Activated T-cell treated with anti-CD3 and anti-CD28 coated beads for 24 hours (primary cell): Measurements from ENCODE around the gene LRRIQ1.
"Not testable (repeated sequence)": the region's sequence is repeated elsewhere in the genome, so short reads cannot be mapped to it uniquely, and the experiment has no call there.

ENCODE experiments used
- DNase-seq: peaks from one replicate; pipeline ENCODE4 v3.0.0-alpha.2; 2020; ENCODE audit warnings: low read depth

Gene LRRIQ1, protein sequence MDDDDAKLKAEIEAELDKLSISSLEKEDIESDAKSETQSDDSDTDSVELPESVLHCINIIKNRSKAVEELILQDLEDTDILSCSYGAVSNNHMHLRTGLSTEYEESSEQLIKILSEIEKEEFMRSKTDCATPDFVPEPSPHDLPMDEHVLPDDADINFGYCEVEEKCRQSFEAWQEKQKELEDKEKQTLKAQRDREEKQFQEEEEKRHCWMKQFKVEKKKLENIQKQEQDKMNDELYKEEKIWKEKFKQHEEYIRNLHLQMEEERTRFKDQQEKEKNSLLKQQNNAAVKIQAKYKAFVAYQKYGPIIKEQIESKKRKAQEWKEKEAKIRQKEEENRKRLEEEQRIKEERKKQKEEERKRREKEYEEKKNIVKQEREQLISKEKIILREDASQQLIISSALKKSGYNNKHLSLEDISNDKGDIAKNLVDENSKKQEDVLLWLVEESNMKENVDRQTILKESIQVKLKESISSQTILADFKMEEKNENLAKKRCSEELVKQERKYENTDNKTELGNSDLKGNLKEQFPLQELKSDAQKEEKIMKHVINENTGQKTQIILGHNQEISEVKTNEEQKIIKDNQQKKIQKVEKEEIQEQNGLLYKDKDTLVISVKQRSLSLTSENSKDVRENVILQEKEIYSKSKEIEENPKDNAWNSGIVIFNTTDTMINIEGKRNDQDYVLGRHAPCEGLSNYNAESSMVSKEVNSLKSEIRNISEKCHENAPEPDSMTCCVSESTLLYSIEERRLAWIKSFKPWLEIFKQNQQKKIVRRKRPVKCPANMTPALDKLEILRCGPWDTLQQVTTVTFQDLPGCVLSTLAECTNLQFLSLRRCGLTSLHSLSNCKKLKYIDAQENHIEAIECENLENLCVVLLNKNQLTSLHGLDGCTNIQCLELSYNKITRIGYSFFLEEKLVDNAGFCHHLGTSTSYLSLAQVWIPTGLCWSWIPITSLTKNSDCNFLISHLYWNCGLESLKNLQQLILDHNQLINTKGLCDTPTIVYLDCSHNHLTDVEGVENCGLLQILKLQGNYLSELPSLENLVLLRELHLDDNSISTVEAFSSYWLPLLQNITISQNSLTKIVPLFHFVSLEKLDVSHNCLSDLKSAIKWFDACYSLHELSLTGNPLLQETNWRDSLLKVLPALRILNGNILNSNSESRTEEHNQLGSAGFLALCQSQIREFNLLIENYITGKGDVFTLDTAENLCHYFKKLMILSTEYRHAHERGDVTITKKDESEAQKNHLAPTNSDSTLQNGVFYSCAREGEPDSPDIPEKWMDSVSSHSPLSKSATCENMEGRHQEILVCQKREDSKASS (N-terminal part only)

DNA sequence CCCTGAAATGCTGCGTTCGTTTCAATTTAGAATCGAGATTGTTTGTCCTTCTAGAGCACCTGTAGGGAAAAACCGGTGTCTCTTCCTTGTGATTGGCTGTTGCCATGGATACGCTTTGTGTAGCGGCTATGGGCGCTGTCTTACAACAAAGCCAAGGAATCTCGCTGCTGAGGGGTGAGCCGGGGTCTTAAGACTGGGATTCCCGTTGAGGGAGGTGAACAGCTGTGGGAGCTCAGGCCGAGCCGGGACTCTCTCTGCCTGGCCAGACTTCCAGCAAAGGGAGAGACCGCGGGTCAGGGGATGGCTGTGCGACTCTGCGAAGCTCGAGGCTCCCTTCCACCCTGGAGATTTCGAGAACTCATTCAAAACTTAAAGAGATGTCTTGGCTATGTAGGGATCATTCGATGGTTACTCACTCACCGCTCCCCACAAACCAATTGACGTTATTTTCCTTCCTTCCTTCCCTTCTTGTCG lies at the start of gene LRRIQ1, which contains the start of gene TSPAN19:
Gene LRRIQ1 (plus strand): TSS at position 118 of the 474 bp plus-strand sequence. CDS start 1,826 bp downstream, outside the sequence.
Gene TSPAN19 (minus strand): TSS at position 44 of the 474 bp plus-strand sequence. CDS start 6,331 bp downstream, outside the sequence.
- DNase-seq: peak; percentile 4

DNA sequence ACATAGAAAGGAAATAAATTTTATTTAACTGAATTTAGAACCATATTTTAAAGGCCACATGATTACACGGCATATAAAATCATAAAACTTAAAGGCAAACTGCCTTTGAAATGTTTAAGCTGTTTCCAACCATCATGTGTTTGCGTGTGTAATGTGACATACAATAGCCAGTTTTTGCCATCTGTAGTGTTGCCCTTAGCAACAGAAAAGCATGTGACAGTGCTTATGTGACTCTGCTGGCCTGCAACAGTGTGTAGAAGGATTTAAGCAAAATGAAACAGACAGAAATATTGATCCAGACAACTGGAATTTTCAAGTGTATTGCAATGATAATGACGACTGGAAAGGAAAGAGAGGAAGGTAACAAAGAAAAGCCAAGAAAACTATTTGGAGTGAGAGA lies 49.6 kb upstream of the LRRIQ1 start:
- no peak for DNase-seq

DNA sequence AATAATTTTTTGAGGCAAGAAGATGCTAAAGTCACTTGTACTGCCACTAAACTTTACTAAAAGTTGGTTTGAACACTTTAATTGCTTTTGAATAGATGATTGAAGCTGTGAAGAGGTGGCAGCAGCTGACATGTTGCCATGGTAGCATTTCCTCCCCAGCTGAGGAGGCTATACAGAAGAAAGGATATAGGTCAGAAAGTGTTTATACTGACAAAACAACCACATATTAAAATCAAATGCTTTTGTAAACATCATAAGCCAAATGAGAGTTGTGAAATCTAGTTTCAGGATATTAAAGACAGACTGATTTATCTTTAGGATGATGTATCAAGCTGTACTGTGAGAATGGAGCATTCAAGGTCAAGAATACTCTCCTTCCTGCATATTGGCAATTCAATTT lies 41.7 kb upstream of the LRRIQ1 start:
- DNase-seq: no peak

DNA sequence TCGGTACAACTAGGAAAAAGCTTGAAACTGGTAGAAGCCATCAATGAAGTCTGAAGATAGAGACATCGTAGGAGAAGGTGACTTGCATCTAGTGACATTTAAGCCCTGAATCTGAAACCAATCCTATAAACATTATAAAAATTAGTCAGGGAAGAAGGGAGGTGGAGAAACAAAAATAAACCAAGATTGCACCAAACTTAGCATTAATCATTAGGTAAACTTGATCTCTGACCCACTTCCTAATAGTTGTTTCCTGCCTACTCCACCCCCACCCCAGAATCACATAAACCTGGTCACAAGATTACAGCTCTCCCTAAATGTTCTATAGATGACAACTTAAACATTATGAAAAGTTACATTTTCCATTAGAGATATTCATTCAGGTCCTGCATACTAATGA lies 40.5 kb upstream of the LRRIQ1 start:
- no peak for DNase-seq

DNA sequence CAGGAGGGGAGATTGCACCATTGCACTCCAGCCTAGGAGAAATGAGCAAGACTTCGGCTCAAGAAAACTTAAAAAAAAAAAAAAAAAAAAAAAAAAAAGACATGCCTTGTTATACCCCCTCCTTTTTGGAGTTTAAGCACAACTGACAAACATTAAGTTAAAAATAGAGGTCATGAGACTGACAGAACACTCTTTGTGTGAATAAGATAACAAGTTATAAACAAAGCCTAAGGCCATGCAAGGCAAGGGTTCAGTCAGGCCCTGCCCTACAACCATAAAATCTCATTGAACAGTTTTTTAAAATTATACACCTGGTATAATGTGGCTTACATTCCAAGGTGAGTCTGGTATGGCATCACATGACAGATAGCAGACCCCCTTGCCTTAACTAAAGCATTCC lies 39.4 kb upstream of the LRRIQ1 start:
- DNase-seq: no peak

DNA sequence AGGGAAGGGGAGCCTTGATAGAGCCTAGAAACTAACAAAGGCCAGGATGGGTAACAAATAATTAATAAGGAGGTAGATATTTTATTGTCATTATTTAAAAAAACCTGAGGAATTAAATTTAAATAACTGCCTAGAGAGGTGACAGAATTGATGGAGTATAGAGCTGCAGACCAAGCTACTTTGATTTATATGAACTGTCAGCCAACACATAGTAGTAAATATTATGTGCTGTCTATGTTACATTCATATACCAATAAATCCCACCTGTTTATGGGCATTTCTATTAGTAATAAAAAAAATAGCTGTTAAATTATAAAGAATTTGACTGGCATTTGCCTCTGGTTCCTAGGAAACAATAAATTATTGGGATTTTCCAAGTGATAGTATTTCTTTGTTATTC lies 37.8 kb upstream of the LRRIQ1 start:
- no peak for DNase-seq

DNA sequence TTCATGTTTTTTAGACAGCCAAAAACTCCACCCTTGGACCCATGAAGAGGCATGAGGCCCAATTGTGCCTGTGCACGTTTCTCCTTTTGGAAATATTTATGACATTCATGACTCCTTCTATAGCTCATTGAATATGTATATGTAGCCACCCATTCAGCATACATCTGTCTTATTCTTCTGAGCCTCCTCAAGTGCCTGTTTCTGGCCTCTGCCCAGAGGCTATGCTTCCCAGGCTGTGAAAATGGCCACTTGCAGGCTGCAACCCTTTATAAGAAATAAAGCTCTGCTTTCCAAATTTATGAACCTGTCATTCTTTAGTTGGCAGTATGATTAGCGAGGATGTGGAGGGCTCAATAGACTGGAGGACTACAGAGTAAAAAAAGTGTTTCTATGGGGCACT lies 35.4 kb upstream of the LRRIQ1 start:
- DNase-seq: no peak

DNA sequence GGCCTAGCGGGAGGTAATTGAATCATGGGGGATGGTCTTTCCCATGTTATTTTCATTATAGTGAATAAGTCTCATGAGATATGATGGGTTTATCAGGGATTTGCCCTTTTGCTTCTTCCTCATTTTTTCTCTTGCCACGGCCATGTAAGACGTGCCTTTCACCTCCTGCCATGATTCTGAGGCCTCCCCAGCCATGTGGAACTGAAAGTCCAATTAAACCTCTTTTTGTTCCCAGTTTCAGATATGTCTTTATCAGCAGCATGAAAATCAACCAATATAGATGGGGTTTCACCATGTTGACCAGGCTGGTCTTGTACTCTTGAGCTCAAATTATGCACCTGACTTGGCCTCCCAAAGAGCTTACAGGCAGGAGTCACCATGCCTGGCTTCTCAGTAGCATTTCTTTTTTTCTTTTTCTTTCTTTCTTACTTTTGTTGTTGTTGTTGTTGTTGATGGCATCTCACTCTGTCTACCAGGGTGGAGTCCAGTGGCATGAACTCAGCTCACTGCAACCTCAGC lies 33.3 kb upstream of the LRRIQ1 start:
- DNase-seq: no peak

DNA sequence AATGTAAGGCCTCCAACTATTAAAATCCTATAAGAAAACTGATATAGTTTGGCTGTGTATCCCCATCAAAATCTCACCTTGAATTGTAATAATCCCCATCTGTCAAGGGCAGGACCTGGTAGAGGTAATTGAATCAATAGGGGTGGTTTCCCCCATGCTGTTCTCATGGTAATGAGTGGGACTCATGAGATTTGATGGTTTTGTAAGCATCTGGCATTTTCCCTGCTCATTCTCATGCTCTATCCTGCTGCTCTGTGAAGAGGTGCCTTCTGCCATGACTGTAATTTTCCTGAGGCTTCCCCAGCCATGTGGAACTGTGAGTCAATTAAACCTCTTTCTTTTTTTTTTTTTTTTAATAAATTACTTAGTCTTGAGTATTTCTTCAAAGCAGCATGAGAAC lies 31.9 kb upstream of the LRRIQ1 start:
- DNase-seq: no peak

DNA sequence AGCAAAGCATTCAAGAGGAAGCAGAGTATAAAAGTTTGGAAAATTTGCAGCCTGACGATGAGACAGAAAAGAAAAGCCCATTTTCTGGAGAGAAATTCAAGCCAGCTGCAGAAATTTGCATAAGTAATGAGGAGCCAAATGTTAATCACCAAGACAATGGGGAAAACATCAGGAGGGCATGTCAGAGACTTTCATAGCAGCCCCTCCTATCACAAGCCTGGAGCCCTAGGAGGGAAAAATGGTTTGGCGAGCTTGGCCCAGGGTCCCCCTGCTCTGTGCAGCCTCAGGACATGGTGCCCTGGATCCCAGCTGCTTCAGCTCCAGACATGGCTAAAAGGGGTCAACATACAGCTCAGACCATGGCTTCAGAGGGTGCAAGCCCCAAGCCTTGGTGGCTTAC lies 31.1 kb upstream of the LRRIQ1 start:
- not testable (repeated sequence) for DNase-seq

DNA sequence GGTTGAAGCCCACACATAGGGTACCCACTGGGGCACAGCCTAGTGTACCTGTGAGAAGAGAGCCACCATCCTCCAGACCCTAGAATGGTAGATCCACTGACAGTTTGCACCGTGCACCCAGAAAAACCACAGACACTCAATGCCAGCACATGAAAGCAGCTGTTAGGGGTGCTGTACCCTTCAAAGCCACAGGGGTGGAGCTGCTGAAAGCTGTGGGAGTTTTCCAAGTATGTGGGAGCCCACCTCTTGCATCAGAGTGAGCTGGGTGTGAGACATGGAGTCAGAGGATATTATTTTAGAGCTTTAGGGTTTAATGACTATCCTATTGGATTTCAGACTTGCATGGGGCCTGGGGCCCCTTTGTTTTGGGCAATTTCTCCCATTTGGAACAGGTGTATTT lies 30.5 kb upstream of the LRRIQ1 start:
- DNase-seq: no peak

DNA sequence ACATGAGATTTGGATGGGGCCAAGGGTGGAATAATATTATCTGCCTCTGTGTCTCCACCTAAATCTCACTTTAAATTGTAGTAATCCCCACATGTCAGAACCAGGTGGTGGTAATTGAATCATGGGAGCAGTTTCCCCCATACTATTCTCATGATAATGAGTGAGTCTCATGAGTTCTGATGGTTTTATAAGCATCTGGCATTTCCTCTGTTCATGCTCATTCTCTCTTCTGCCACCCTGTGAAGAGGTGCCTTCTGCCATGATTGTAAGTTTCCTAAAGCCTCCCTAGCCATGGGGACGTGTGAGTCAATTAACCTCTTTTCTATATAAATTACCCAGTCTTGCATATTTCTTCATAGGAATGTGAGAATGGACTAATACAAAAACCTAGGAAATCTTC lies 29.9 kb upstream of the LRRIQ1 start:
- DNase-seq: no peak

DNA sequence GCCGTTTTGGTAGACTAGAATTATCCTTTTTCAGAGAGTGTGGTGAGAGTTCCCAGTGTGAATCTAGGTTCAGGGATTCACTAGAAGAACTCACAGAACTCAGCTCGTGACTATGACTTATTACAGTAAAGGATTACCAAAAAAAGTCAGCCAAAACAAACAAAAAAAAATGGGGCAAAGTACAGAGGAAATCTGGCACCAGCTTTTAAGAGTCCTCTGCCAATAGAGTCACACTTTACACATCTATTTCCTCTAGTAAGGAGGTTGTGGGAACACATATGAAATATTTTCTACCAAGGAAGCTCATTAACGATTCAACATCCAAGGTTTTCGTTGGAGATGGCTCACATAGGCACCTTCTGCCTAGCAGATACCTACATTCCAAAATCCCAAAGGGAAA lies 28.3 kb upstream of the LRRIQ1 start:
- DNase-seq: no peak

DNA sequence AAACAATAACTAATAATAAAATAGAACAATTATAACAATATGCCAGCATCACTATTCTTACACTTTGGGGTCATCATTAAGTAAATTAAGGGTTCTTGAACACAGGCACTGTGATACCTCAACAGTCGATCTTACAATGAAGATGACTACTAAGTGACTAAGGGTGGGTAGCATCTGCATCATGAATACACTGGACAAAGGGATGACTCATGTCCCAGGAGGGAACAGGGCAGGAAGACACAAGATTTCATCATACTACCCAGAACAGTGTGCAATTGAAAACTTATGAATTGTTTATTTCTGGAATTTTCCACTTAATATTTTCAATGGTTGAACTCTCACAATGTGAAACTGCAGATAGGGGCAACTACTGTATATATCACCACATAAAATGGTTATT lies 19.7 kb upstream of the LRRIQ1 start:
- no peak for DNase-seq

DNA sequence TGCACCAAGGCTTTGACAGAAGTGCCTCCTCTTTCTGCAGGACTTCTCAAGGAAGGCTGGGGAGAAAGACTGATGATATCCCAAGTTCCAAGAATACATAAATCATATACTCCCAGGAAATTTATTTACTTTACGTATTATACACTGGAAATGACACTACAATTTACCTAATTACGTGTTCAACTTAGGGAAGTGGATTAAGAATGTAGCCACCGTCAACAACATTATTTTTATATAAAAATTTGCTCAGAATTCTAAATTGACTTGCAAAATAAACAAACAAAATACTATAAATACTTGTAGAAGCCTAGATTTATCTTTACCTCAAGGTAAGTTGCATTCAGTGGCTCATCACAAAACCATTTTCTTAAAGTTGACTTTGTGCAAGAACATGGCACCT lies 19.0 kb upstream of the LRRIQ1 start:
- no peak for DNase-seq

DNA sequence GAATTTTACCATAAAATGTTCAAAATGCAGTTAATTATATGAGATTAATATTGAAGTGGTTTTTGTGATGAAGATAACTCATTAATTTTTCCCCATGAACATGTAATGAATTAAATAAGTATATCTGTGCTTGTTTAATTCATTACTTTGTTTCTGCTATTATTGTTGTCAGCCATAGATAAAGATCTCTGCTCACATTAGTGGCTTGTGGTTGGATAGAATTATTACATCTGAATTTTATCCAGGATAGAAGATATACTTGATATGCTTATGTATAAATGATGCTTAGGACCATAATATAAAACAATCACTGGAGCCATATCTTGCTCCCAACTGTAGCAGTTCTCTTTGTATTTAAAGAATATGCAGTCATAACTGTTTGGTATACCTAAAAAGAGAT lies 18.5 kb upstream of the LRRIQ1 start:
- DNase-seq: no peak

DNA sequence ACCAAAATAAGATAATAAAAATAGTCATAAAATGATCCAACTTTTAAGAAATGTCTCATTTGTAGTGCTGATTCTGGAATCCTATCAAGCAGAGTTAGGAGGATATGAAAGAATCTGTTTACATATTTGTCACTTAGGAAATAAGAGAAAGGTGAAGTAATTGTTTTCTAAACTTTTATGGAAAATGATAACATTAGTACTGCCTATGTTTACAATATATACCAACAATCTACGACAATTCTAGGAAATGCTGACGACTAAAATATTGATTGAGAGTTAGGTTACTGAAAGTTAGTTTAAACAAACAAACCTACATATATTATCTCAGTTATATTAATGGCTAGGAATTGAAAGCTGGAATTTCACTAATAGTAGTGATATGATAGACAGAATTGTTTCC lies 18.1 kb upstream of the LRRIQ1 start:
- no peak for DNase-seq

DNA sequence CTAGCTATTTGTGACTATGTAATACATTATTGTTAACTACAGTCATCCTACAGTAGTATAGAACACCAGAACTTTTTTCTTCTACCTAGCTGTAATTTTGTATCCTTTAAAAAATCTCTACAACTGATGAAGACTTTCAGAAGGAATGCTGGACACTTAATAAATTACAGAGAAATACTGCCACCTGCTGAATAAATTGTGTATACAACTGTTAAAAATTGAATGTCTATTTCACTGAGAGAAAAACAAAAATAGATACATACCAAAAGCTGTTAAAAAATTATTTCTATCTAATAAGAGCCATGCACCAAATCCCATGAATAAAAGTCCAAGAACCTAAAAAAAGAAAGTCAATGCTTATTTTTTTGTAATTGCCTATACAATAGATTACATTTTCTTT lies 6.7 kb upstream of the LRRIQ1 start:
- DNase-seq: no peak

DNA sequence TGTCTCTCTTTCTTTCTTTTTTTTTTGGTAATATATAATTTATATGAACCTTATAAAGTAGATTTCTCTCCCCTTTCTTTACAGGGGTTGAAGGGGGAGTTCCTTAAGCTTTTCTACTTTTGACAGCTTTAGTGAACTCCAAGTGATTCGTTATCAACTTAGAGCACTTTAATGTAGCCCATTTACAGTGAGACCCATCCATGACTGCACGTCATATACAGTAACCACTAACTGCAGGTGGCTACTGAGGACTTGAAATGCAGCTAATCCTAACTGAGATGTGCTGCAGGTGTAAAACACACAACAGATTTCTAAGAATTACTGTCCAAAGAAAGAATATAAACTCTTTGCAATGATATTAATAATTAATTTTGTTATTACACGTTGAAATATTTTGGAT lies 582 bp downstream of the LRRIQ1 start:
- DNase-seq: no peak

DNA sequence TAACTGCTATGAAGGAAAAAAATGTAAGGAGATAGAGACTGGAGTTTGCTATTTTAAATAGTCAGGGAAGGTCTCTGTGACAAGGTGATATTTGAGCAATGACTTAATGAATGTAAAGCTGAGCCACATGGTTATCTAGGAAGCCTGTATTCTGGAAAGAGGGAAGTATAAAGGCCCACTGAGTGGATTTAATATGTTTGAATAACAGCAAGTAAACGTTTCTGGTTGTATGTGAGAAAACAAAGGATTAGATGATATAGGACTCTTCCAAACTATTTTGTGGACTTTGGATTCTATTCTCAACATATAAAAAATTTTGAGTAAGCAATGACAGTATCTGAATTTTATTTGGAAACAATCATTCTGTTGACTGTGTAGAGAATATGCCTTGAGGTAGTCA lies 5.2 kb downstream of the LRRIQ1 start:
- DNase-seq: no peak

DNA sequence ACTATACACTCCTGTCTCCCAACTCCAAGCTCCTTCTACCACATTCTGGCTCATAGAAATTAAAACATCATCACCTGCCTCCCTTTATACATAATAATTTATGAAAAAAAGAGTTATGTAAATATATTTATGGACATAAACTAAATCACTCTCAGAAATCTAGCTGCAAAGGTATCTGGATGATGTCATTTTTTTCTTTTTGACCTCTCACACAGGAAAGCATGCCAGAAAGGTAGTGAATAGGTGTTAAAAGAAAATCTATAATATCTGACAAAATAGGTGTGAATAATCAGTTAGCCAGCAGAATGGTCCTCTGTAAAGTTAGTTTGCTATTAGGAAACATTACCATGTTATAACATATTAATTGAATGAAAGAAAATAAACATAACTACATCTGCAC lies 7.7 kb downstream of the LRRIQ1 start:
- DNase-seq: no peak
